ENCODE results near the gene CD6.

DNA sequence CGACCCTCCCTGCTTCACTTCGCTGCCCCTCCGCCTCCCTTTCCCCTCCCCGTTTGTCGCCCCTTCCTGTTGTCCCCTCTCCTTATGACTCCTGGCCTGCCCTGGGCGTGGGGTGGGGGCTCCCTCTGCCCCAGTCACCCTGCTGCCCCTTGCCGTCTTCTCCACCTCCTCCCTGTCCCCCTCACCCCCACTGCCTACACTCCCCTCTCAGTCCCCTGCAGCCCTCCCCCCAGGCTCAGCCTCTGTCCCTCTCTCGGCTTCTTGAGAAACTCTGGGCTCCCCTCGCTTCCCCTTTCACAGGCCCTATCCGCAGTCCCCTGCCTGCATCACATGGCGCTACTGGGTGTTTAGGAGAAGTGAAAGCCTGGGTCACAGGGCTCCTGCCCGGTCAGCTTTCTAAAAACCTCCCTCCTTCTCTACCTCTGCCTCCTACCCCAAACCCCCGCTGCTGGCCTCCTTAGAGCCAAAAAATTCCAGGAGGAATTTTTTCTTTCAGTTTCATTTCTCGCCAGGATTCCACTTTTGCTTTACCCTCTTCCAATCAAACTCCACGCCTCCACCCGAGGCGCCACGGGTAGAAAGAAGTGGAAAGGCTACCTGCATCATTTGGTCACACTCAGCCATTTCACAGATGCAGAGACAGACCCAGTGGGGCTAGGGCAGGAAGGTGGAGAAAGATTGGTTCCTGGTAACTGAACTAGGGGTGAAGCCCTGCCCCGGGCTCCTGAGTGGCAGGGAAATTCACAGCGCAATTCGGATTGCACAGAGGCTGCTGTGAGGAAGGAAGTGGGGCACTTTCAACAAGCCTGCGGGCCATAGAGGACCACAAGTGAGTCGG, 19.4 kb upstream of the CD6 start, which contains the start of gene SLC15A3:
- TF ChIP-seq, protein P1, sequence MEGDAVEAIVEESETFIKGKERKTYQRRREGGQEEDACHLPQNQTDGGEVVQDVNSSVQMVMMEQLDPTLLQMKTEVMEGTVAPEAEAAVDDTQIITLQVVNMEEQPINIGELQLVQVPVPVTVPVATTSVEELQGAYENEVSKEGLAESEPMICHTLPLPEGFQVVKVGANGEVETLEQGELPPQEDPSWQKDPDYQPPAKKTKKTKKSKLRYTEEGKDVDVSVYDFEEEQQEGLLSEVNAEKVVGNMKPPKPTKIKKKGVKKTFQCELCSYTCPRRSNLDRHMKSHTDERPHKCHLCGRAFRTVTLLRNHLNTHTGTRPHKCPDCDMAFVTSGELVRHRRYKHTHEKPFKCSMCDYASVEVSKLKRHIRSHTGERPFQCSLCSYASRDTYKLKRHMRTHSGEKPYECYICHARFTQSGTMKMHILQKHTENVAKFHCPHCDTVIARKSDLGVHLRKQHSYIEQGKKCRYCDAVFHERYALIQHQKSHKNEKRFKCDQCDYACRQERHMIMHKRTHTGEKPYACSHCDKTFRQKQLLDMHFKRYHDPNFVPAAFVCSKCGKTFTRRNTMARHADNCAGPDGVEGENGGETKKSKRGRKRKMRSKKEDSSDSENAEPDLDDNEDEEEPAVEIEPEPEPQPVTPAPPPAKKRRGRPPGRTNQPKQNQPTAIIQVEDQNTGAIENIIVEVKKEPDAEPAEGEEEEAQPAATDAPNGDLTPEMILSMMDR (IDR thresholded peaks at IDR 0.05), result no peak
- no peak for TF ChIP-seq POLR2A (IDR thresholded peaks at IDR 0.05)

Measured in stomach (tissue), 4 donors.